DOHH2 (cell line): ENCODE results near the gene CES3.

Experiments used
- CTCF ChIP-seq: fragments of 200-600 bp; sonication (generic); IDR thresholded peaks from one replicate; pipeline ENCODE4 v1.5.1; 2014; ENCODE audit warnings: antibody characterized with exemption, mild to moderate bottlenecking, low read depth, low read length; ENCODE audit not compliant: poor library complexity, severe bottlenecking
- EZH2phosphoT487 ChIP-seq: fragments of 200-600 bp; sonication (generic); IDR thresholded peaks from 2 replicates; pipeline ENCODE4 v1.6.1; 2017; ENCODE audit warnings: borderline replicate concordance, mild to moderate bottlenecking, antibody characterized with exemption, low read length, moderate library complexity, mixed read lengths

GRCh38 chr16:66919569-66920298 lies 41.3 kb upstream of the CES3 start:
- no peak for TF ChIP-seq CTCF
- no peak for TF ChIP-seq EZH2phosphoT487
